ENCODE results near the gene GOLGA6L10.
"Not testable (repeated sequence)": the region's sequence is repeated elsewhere in the genome, so short reads cannot be mapped to it uniquely, and the experiment has no call there.

GOLGA6L10 gene

GRCh38 chr15:82338573-82338972 lies 10.7 kb downstream of the GOLGA6L10 start:
- not testable (repeated sequence) for H3K9ac ChIP-seq (ENCODE audit: low read length); H3K4me3 ChIP-seq (ENCODE audit: low read depth in 1 of 2, low read length in 2 of 2); H3K36me3 ChIP-seq (ENCODE audit: insufficient read depth, low read length); H3K27me3 ChIP-seq (ENCODE audit: control insufficient read depth in 1 of 2, insufficient read depth in 2 of 2, low read length in 2 of 2); H3K27ac ChIP-seq (ENCODE audit: low read depth, low read length); H3K4me1 ChIP-seq (ENCODE audit: insufficient read depth, low read length); H3K9me3 ChIP-seq (ENCODE audit: low read length)

GRCh38 chr15:82338053-82338452 lies 11.2 kb downstream of the GOLGA6L10 start:
- not testable (repeated sequence) for H3K36me3 ChIP-seq (ENCODE audit: insufficient read depth, low read length); H3K9me3 ChIP-seq (ENCODE audit: low read length); H3K27me3 ChIP-seq (ENCODE audit: control insufficient read depth in 1 of 2, insufficient read depth in 2 of 2, low read length in 2 of 2); H3K4me1 ChIP-seq (ENCODE audit: insufficient read depth, low read length); H3K27ac ChIP-seq (ENCODE audit: low read depth, low read length); H3K4me3 ChIP-seq (ENCODE audit: low read depth in 1 of 2, low read length in 2 of 2); H3K9ac ChIP-seq (ENCODE audit: low read length)

GRCh38 chr15:82337051-82337450 lies 12.2 kb downstream of the GOLGA6L10 start:
- H3K4me1 ChIP-seq (ENCODE audit: insufficient read depth, low read length); H3K27ac ChIP-seq (ENCODE audit: low read depth, low read length); H3K36me3 ChIP-seq (ENCODE audit: insufficient read depth, low read length); H3K9ac ChIP-seq (ENCODE audit: low read length); H3K27me3 ChIP-seq (ENCODE audit: control insufficient read depth in 1 of 2, insufficient read depth in 2 of 2, low read length in 2 of 2); H3K9me3 ChIP-seq (ENCODE audit: low read length); H3K4me3 ChIP-seq (ENCODE audit: low read depth in 1 of 2, low read length in 2 of 2): not testable (repeated sequence)

- not testable (repeated sequence) for H3K27me3 ChIP-seq (ENCODE audit: control insufficient read depth in 1 of 2, insufficient read depth in 2 of 2, low read length in 2 of 2); H3K9me3 ChIP-seq (ENCODE audit: low read length); H3K36me3 ChIP-seq (ENCODE audit: insufficient read depth, low read length); H3K4me1 ChIP-seq (ENCODE audit: insufficient read depth, low read length); H3K9ac ChIP-seq (ENCODE audit: low read length); H3K27ac ChIP-seq (ENCODE audit: low read depth, low read length); H3K4me3 ChIP-seq (ENCODE audit: low read depth in 1 of 2, low read length in 2 of 2)
Observed at GRCh38 chr15:82336180-82336647, 13.1 kb downstream of the GOLGA6L10 start.

- H3K27me3 ChIP-seq (ENCODE audit: control insufficient read depth in 1 of 2, insufficient read depth in 2 of 2, low read length in 2 of 2); H3K27ac ChIP-seq (ENCODE audit: low read depth, low read length); H3K36me3 ChIP-seq (ENCODE audit: insufficient read depth, low read length); H3K4me1 ChIP-seq (ENCODE audit: insufficient read depth, low read length); H3K4me3 ChIP-seq (ENCODE audit: low read depth in 1 of 2, low read length in 2 of 2); H3K9me3 ChIP-seq (ENCODE audit: low read length); H3K9ac ChIP-seq (ENCODE audit: low read length): not testable (repeated sequence)
Observed at GRCh38 chr15:82335006-82335405, 14.3 kb downstream of the GOLGA6L10 start.

GRCh38 chr15:82334554-82334932 lies 14.7 kb downstream of the GOLGA6L10 start:
- not testable (repeated sequence) for H3K9me3 ChIP-seq (ENCODE audit: low read length); H3K4me3 ChIP-seq (ENCODE audit: low read depth in 1 of 2, low read length in 2 of 2); H3K36me3 ChIP-seq (ENCODE audit: insufficient read depth, low read length); H3K27ac ChIP-seq (ENCODE audit: low read depth, low read length); H3K4me1 ChIP-seq (ENCODE audit: insufficient read depth, low read length); H3K9ac ChIP-seq (ENCODE audit: low read length); H3K27me3 ChIP-seq (ENCODE audit: control insufficient read depth in 1 of 2, insufficient read depth in 2 of 2, low read length in 2 of 2)

GRCh38 chr15:82333603-82334553 lies 15.4 kb downstream of the GOLGA6L10 start:
- not testable (repeated sequence) for H3K27ac ChIP-seq (ENCODE audit: low read depth, low read length); H3K36me3 ChIP-seq (ENCODE audit: insufficient read depth, low read length); H3K9ac ChIP-seq (ENCODE audit: low read length); H3K27me3 ChIP-seq (ENCODE audit: control insufficient read depth in 1 of 2, insufficient read depth in 2 of 2, low read length in 2 of 2); H3K4me3 ChIP-seq (ENCODE audit: low read depth in 1 of 2, low read length in 2 of 2); H3K4me1 ChIP-seq (ENCODE audit: insufficient read depth, low read length); H3K9me3 ChIP-seq (ENCODE audit: low read length)

- H3K27me3 ChIP-seq (ENCODE audit: control insufficient read depth in 1 of 2, insufficient read depth in 2 of 2, low read length in 2 of 2); H3K9ac ChIP-seq (ENCODE audit: low read length); H3K4me1 ChIP-seq (ENCODE audit: insufficient read depth, low read length); H3K36me3 ChIP-seq (ENCODE audit: insufficient read depth, low read length); H3K9me3 ChIP-seq (ENCODE audit: low read length); H3K27ac ChIP-seq (ENCODE audit: low read depth, low read length); H3K4me3 ChIP-seq (ENCODE audit: low read depth in 1 of 2, low read length in 2 of 2): not testable (repeated sequence)
Observed at GRCh38 chr15:82332711-82333602, 16.3 kb downstream of the GOLGA6L10 start.

- not testable (repeated sequence) for H3K4me1 ChIP-seq (ENCODE audit: insufficient read depth, low read length); H3K9me3 ChIP-seq (ENCODE audit: low read length); H3K27me3 ChIP-seq (ENCODE audit: control insufficient read depth in 1 of 2, insufficient read depth in 2 of 2, low read length in 2 of 2); H3K9ac ChIP-seq (ENCODE audit: low read length); H3K27ac ChIP-seq (ENCODE audit: low read depth, low read length); H3K36me3 ChIP-seq (ENCODE audit: insufficient read depth, low read length); H3K4me3 ChIP-seq (ENCODE audit: low read depth in 1 of 2, low read length in 2 of 2)
Observed at GRCh38 chr15:82331576-82332304, 17.5 kb downstream of the GOLGA6L10 start.

GRCh38 chr15:82330921-82331320 lies 18.4 kb downstream of the GOLGA6L10 start:
- H3K4me3 ChIP-seq (ENCODE audit: low read depth in 1 of 2, low read length in 2 of 2); H3K4me1 ChIP-seq (ENCODE audit: insufficient read depth, low read length); H3K27ac ChIP-seq (ENCODE audit: low read depth, low read length); H3K9ac ChIP-seq (ENCODE audit: low read length); H3K36me3 ChIP-seq (ENCODE audit: insufficient read depth, low read length); H3K27me3 ChIP-seq (ENCODE audit: control insufficient read depth in 1 of 2, insufficient read depth in 2 of 2, low read length in 2 of 2); H3K9me3 ChIP-seq (ENCODE audit: low read length): not testable (repeated sequence)

- H3K27ac ChIP-seq (ENCODE audit: low read depth, low read length); H3K36me3 ChIP-seq (ENCODE audit: insufficient read depth, low read length); H3K9ac ChIP-seq (ENCODE audit: low read length); H3K4me1 ChIP-seq (ENCODE audit: insufficient read depth, low read length); H3K9me3 ChIP-seq (ENCODE audit: low read length); H3K4me3 ChIP-seq (ENCODE audit: low read depth in 1 of 2, low read length in 2 of 2); H3K27me3 ChIP-seq (ENCODE audit: control insufficient read depth in 1 of 2, insufficient read depth in 2 of 2, low read length in 2 of 2): not testable (repeated sequence)
Observed at GRCh38 chr15:82329039-82329438, 20.2 kb downstream of the GOLGA6L10 start.
